Measurements from ENCODE around the gene NPTXR. TPM values are rescaled to one million over a fixed set of nuclear protein-coding genes. Genes with fewer than 3 reads are reported as not detected.

Gene NPTXR
- polyA plus RNA-seq, 3 donors = 0.04 TPM; not detected in 2

DNA sequence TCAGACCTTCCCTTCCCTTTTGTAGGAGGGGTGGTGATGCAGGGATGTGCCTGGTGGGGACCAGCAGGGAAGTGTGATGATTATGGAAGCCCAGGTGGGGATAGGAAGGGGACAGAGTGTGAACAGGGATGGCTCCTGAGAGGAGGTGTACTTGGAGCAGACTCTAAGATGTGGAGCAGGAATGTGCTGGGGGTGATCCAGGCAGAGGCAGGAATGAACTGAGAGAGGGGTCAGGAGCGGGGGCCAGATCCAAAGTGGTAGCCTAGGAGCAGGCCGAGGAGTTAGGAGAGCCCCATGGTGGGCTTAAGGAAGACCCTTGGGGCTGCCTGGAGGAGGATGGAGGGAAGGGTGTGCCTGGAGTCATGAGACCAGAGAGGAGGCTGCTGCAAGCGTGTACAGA, 3.7 kb downstream of the NPTXR start:
- TF ChIP-seq, protein P1, sequence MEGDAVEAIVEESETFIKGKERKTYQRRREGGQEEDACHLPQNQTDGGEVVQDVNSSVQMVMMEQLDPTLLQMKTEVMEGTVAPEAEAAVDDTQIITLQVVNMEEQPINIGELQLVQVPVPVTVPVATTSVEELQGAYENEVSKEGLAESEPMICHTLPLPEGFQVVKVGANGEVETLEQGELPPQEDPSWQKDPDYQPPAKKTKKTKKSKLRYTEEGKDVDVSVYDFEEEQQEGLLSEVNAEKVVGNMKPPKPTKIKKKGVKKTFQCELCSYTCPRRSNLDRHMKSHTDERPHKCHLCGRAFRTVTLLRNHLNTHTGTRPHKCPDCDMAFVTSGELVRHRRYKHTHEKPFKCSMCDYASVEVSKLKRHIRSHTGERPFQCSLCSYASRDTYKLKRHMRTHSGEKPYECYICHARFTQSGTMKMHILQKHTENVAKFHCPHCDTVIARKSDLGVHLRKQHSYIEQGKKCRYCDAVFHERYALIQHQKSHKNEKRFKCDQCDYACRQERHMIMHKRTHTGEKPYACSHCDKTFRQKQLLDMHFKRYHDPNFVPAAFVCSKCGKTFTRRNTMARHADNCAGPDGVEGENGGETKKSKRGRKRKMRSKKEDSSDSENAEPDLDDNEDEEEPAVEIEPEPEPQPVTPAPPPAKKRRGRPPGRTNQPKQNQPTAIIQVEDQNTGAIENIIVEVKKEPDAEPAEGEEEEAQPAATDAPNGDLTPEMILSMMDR (IDR thresholded peaks at IDR 0.05) = no peak
- H3K4me3 Mint-ChIP-seq = peak overlapping the region in 1 of 2 donors; percentile 26
- Histone ChIP-seq H3K27me3 (ENCODE audit: control insufficient read depth in 2 of 2, insufficient read depth in 2 of 2, low read length in 2 of 2) (peaks cover 24 to 42% of the 10 kb centered on the region in 2 donors), H3K4me1 (ENCODE audit: control insufficient read depth in 1 of 2, insufficient read depth in 2 of 2, low read length in 2 of 2) (peaks cover 7 to 15% of the 10 kb centered on the region in 2 donors), H3K9ac (ENCODE audit: insufficient read depth, low read length, poor library complexity, severe bottlenecking) (no peak overlapping the region), H3K79me2 (ENCODE audit: insufficient read depth, low read length) (no peaks in the 10 kb centered on the region), H4K20me1 (ENCODE audit: insufficient read depth, low read length) (no peaks in the 10 kb centered on the region), H3K4me2 (replicated peaks; ENCODE audit: extremely low read depth, low read length, poor library complexity, severe bottlenecking) (no peak overlapping the region), H2AFZ (ENCODE audit: insufficient read depth, low read depth, low read length, poor library complexity, severe bottlenecking) (no peak overlapping the region), H3K27ac (ENCODE audit: low read depth in 1 of 2, low read length in 2 of 2) (no peak overlapping the region), H3K36me3 (replicated peaks in 1 of 2; ENCODE audit: control insufficient read depth in 1 of 2, insufficient read depth in 2 of 2, low read length in 2 of 2) (no peaks in the 10 kb centered on the region), H3K9me3 (replicated peaks in 1 of 2; ENCODE audit: control insufficient read depth in 1 of 2, insufficient read depth in 1 of 2, low read length in 2 of 2) (peaks cover 0 to 14% of the 10 kb centered on the region in 2 donors), H3K4me3 (replicated peaks in 1 of 3; ENCODE audit: low read depth in 2 of 3, low read length in 3 of 3) (no peak overlapping the region)
- peaks cover 15% of the 10 kb centered on the region for H3K4me1 Mint-ChIP-seq
- H3K27ac Mint-ChIP-seq = peak overlapping the region in 1 of 7 donors; percentile 25
- intact Hi-C loops (cut with micrococcal nuclease) = no loop called here
- 98% methylated on average over 3 of the region's 3 CpGs for WGBS (ENCODE audit: insufficient coverage)
- peaks cover 42 to 67% (median 49%) of the 10 kb centered on the region in 3 donors for H3K27me3 Mint-ChIP-seq (ENCODE audit: low read depth in 3 of 3)
- H3K9me3 Mint-ChIP-seq = peaks cover 0 to 10% (median 6%) of the 10 kb centered on the region in 7 donors
- DNase-seq = no peak
- H3K36me3 Mint-ChIP-seq = peaks cover 9% of the 10 kb centered on the region in 2 donors

DNA sequence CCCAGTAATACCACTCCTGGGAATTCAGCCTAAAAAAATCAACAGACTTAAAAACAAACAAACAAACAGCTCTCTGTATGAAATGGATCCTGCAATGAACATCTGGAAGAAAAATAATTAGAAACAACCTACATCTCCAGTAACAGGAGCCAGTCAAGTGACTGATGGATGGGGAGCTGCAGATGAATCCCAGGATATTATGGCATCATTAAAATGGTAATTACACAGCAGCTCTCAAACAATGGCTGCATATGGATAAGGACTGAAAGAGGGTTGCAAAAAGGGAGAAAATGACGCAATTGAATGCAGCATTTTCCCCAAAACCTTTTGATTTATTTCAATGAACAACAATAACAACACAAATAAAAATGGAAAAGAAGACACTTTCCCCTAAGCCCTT, 4.1 kb downstream of the NPTXR start:
- H3K4me1 ChIP-seq (ENCODE audit: control insufficient read depth in 1 of 2, insufficient read depth in 2 of 2, low read length in 2 of 2) = peaks cover 7 to 15% of the 10 kb centered on the region in 2 donors
- H4K20me1 ChIP-seq (ENCODE audit: insufficient read depth, low read length) = no peaks in the 10 kb centered on the region
- Mint-ChIP-seq H3K36me3 (peaks cover 9% of the 10 kb centered on the region in 2 donors), H3K9me3 (peaks cover 0 to 10% (median 6%) of the 10 kb centered on the region in 7 donors), H3K4me1 (peaks cover 15% of the 10 kb centered on the region), H3K27me3 (ENCODE audit: low read depth in 3 of 3) (peaks cover 37 to 62% (median 44%) of the 10 kb centered on the region in 3 donors), H3K4me3 (no peak overlapping the region), H3K27ac (no peak overlapping the region)
- H3K36me3 ChIP-seq (replicated peaks in 1 of 2; ENCODE audit: control insufficient read depth in 1 of 2, insufficient read depth in 2 of 2, low read length in 2 of 2) = no peaks in the 10 kb centered on the region
- no peak for DNase-seq
- no peak overlapping the region for H3K4me3 ChIP-seq (replicated peaks in 1 of 3; ENCODE audit: low read depth in 2 of 3, low read length in 3 of 3)
- no peak overlapping the region for H2AFZ ChIP-seq (ENCODE audit: insufficient read depth, low read depth, low read length, poor library complexity, severe bottlenecking)
- intact Hi-C loops (cut with micrococcal nuclease) = no loop called here
- TF ChIP-seq, protein P1 (IDR thresholded peaks at IDR 0.05) = no peak
- no peak overlapping the region for H3K9ac ChIP-seq (ENCODE audit: insufficient read depth, low read length, poor library complexity, severe bottlenecking)
- H3K79me2 ChIP-seq (ENCODE audit: insufficient read depth, low read length) = no peaks in the 10 kb centered on the region
- no peak overlapping the region for H3K4me2 ChIP-seq (replicated peaks; ENCODE audit: extremely low read depth, low read length, poor library complexity, severe bottlenecking)
- peaks cover 0 to 13% of the 10 kb centered on the region in 2 donors for H3K9me3 ChIP-seq (replicated peaks in 1 of 2; ENCODE audit: control insufficient read depth in 1 of 2, insufficient read depth in 1 of 2, low read length in 2 of 2)
- H3K27ac ChIP-seq (ENCODE audit: low read depth in 1 of 2, low read length in 2 of 2) = no peak overlapping the region
- H3K27me3 ChIP-seq (ENCODE audit: control insufficient read depth in 2 of 2, insufficient read depth in 2 of 2, low read length in 2 of 2) = peaks cover 19 to 37% of the 10 kb centered on the region in 2 donors
- no CpG with 5 or more reads among the region's 1 CpG for WGBS (ENCODE audit: insufficient coverage)
